ENCODE results near the gene MAP3K2. TPM values are rescaled to one million over a fixed set of nuclear protein-coding genes. Genes with fewer than 3 reads are reported as not detected.

MAP3K2 gene
- total and polyA plus RNA-seq, 10 of the 15 experiments (the other 5 are each of a cell fraction or from before 2014, with no cell fraction given) = 2.7 to 39.6 (median 16.1) TPM

GRCh38 chr2:127379712-127380355 is 7.9 kb downstream of the MAP3K2 start:
- ChIA-PET SMC1A (ENCODE audit: uncharacterized antibody, unreplicated experiment) (interaction anchor here (1.0 to 1.6 kb wide), 6 partner anchors 9 to 99 kb away, joined by 3 to 7 read pairs (median 4); no protein-coding TSS in a partner anchor), POLR2A (interaction anchor here (1.8 kb wide), 1 partner anchor 9 kb away, joined by 6 read pairs; no protein-coding TSS in a partner anchor), RAD21 (ENCODE audit: unreplicated experiment) (no interaction called here), CTCF (interaction anchor here (1.0 to 2.8 kb wide), 3 partner anchors 32 to 100 kb away, joined by 3 to 8 read pairs (median 7); no protein-coding TSS in a partner anchor)
- no peak overlapping the region for H3K9ac ChIP-seq (ENCODE audit: control insufficient read depth, insufficient read depth, low read length)
- H3K36me3 ChIP-seq (ENCODE audit: control insufficient read depth in 2 of 2, insufficient read depth in 2 of 2, low read length in 1 of 2) = peaks cover 0 to 3% of the 10 kb centered on the region in 2 experiments; a peak in 2 of 4 replicates
- 90% methylated on average over 4 of the region's 4 CpGs for WGBS (ENCODE audit: insufficient coverage, insufficient replicate concordance, low lambda C conversion rate, missing lambda C conversion rate)
- no peaks in the 10 kb centered on the region for H3K4me1 ChIP-seq (ENCODE audit: control insufficient read depth, insufficient read depth, low read length)
- intact Hi-C loops (cut with micrococcal nuclease; ENCODE audit: unreplicated experiment) (no loop called here), in situ Hi-C loops (cut with MboI) (loop anchor here (25.0 kb wide), 1 partner anchor 718 kb away; the partner anchor contains the start of gene GYPC)
- H4K20me1 ChIP-seq (ENCODE audit: control insufficient read depth, insufficient read depth) = no peaks in the 10 kb centered on the region
- DNase-seq (ENCODE audit: low read depth, low spot score) = no peak
- H3K4me2 ChIP-seq (ENCODE audit: control insufficient read depth, insufficient read depth) = no peak overlapping the region
- H3K27me3 ChIP-seq (replicated peaks in 1 of 2; ENCODE audit: control insufficient read depth in 2 of 2, insufficient read depth in 2 of 2, low read length in 1 of 2) = no peaks in the 10 kb centered on the region
- peak; percentile 61 for FAIRE-seq
- peaks cover 68% of the 10 kb centered on the region for H3K79me2 ChIP-seq (ENCODE audit: control insufficient read depth, insufficient read depth, low read length)
- H3K9me3 ChIP-seq (replicated peaks; ENCODE audit: control insufficient read depth, insufficient read depth, low read length) = peaks cover 4% of the 10 kb centered on the region; the same call in 2 of the 3 replicates
- H3K27ac ChIP-seq (ENCODE audit: control insufficient read depth, insufficient read depth) = no peak overlapping the region
- H2AFZ ChIP-seq (ENCODE audit: control insufficient read depth, low read depth, low read length) = no peak overlapping the region
- H3K4me3 ChIP-seq = no peak overlapping the region
- no TSS peak for BruUV-seq (replicated peaks)
- ATAC-seq = peak; percentile 66
- TF ChIP-seq REST (IDR thresholded peaks at IDR 0.05; ENCODE audit: low read depth, low read length) (no peak), NFXL1 (IDR thresholded peaks at IDR 0.05; ENCODE audit: borderline replicate concordance) (no peak), CTCF (IDR thresholded peaks at IDR 0.05 in 2 of 3, conservative IDR thresholded peaks at IDR 0.05 in 1 of 3; ENCODE audit: control insufficient read depth in 2 of 3, extremely low read depth in 1 of 3, insufficient read depth in 1 of 3, low read depth in 3 of 3, low read length in 3 of 3) (no peak), SRF (IDR thresholded peaks at IDR 0.05; ENCODE audit: low read depth in 2 of 2, low read length in 2 of 2) (no peak), MEF2A (IDR thresholded peaks at IDR 0.05; ENCODE audit: insufficient read depth, low read depth, low read length) (no peak), RB1 (IDR thresholded peaks at IDR 0.05; ENCODE audit: borderline replicate concordance) (no peak), TBL1XR1 (IDR thresholded peaks at IDR 0.05; ENCODE audit: low read depth, low read length) (no peak), CHD4 (IDR thresholded peaks at IDR 0.05) (no peak), KLF5 (IDR thresholded peaks at IDR 0.05; ENCODE audit: partially characterized antibody) (no peak), RELA (IDR thresholded peaks at IDR 0.05; ENCODE audit: borderline replicate concordance, partially characterized antibody) (no peak), IRF5 (IDR thresholded peaks at IDR 0.05; ENCODE audit: borderline replicate concordance) (no peak), CEBPZ (IDR thresholded peaks at IDR 0.05; ENCODE audit: low read depth, low read length) (no peak)
